OCI-LY3 (cell line): Measurements from ENCODE around the gene MYL7.

Experiments used
- EZH2phosphoT487 ChIP-seq: fragments of 200-600 bp; shearing (Covaris generic); IDR thresholded peaks from 2 replicates; pipeline ENCODE4 v1.6.1; 2018; ENCODE audit warnings: antibody characterized with exemption, mixed run types, low read depth
- TF ChIP-seq, protein P1 (sequence below): fragments of 200-600, 300-600 bp; sonication (generic); IDR thresholded peaks from 2 replicates; pipeline ENCODE4 v1.5.1; 2014; ENCODE audit warnings: antibody characterized with exemption, low read length, low read depth

DNA sequence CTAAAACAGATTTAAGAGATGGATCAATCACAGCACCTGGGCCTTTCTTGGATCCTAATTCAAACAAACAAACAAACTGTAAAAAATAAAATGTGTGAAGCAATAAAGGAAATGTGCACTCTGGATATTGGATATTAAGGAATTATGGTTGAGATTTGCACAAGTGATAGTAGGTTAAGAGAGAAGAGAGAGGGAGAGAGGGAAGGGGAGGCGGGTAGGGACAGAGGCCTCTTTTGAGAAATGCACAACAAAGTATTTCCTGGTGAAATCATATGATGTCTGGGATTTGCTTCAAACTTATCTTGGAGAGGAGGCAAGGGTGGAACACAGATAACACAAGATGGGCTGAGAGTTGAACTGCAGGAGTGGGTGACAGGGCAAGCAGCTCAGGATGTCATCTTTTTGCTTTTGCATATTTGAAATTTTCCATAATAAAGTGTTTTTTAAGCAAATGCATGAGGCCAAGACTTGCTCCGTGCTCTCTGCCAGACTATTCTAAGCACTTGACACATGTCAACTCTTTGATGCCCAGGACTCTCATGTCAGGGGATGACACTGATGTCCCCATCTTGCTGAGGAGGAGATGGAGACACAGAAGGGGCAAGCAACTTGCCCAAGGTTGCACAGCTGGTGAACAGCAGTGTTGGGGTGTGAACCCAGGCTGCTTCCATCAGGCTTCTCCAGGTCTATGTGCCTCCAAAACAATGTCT lies 46.1 kb downstream of the MYL7 start:
- TF ChIP-seq, protein P1, sequence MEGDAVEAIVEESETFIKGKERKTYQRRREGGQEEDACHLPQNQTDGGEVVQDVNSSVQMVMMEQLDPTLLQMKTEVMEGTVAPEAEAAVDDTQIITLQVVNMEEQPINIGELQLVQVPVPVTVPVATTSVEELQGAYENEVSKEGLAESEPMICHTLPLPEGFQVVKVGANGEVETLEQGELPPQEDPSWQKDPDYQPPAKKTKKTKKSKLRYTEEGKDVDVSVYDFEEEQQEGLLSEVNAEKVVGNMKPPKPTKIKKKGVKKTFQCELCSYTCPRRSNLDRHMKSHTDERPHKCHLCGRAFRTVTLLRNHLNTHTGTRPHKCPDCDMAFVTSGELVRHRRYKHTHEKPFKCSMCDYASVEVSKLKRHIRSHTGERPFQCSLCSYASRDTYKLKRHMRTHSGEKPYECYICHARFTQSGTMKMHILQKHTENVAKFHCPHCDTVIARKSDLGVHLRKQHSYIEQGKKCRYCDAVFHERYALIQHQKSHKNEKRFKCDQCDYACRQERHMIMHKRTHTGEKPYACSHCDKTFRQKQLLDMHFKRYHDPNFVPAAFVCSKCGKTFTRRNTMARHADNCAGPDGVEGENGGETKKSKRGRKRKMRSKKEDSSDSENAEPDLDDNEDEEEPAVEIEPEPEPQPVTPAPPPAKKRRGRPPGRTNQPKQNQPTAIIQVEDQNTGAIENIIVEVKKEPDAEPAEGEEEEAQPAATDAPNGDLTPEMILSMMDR: no peak
- no peak for TF ChIP-seq EZH2phosphoT487
